AG04449 (cell line): Measurements from ENCODE around the gene EPB41.

ENCODE experiments used
- CTCF ChIA-PET: fragments of 350-600 bp; formaldehyde crosslinking; extraction: SDS; loops from one replicate; lab custom pipeline; 2021; ENCODE audit warnings: antibody characterized with exemption; lab: Yijun Ruan, JAX
- POLR2A ChIA-PET: fragments of 400-600, 350-600 bp; formaldehyde crosslinking; extraction: SDS; loops from one replicate; lab custom pipeline; 2020; ENCODE audit warnings: antibody characterized with exemption, inconsistent platforms; lab: Yijun Ruan, JAX
- DNase-seq: peaks from one replicate; pipeline ENCODE4 v3.0.0-alpha.2; 2010; ENCODE audit warnings: low read depth, low spot score
- H3K4me3 ChIP-seq: 2 replicates; pipeline ENCODE4 v1.5.1; 2011; ENCODE audit warnings: low read depth, mild to moderate bottlenecking, control low read depth, low read length
- TF ChIP-seq, protein P1 (sequence below): IDR thresholded peaks from one replicate; pipeline ENCODE4 v1.5.1; 2011; ENCODE audit warnings: mild to moderate bottlenecking, moderate library complexity, low read length, control low read depth, inconsistent platforms; ENCODE audit not compliant: insufficient read depth; ENCODE audit errors: missing control alignments

The EPB41 gene

DNA sequence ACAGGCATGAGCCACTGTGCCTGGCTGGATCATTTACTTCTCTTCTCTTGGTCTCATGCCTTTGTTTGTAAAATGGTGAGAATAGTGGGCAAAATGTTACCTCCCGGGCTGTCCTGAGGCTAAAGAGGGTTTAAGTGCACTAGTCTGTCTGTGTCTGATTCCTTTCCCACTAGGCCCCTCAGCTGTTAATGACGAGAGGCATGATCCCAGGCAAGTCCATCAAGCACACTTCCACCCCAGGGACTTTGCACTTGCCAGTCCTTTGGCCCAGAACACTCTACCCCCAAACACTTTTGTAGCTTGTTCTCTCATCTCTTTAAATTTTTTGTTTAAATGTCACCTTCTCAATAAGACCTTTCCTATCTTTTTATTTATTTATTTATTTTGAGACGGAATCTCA is 13.8 kb upstream of the EPB41 start:
- H3K4me3 ChIP-seq: no peak overlapping the region
- ChIA-PET CTCF (interaction anchor here (0.8 to 10.7 kb wide), 5 partner anchors 9 to 133 kb away, joined by 3 to 182 read pairs (median 4); no protein-coding TSS in a partner anchor), POLR2A (no interaction called here)
- TF ChIP-seq, protein P1, sequence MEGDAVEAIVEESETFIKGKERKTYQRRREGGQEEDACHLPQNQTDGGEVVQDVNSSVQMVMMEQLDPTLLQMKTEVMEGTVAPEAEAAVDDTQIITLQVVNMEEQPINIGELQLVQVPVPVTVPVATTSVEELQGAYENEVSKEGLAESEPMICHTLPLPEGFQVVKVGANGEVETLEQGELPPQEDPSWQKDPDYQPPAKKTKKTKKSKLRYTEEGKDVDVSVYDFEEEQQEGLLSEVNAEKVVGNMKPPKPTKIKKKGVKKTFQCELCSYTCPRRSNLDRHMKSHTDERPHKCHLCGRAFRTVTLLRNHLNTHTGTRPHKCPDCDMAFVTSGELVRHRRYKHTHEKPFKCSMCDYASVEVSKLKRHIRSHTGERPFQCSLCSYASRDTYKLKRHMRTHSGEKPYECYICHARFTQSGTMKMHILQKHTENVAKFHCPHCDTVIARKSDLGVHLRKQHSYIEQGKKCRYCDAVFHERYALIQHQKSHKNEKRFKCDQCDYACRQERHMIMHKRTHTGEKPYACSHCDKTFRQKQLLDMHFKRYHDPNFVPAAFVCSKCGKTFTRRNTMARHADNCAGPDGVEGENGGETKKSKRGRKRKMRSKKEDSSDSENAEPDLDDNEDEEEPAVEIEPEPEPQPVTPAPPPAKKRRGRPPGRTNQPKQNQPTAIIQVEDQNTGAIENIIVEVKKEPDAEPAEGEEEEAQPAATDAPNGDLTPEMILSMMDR: no peak
- DNase-seq: no peak

DNA sequence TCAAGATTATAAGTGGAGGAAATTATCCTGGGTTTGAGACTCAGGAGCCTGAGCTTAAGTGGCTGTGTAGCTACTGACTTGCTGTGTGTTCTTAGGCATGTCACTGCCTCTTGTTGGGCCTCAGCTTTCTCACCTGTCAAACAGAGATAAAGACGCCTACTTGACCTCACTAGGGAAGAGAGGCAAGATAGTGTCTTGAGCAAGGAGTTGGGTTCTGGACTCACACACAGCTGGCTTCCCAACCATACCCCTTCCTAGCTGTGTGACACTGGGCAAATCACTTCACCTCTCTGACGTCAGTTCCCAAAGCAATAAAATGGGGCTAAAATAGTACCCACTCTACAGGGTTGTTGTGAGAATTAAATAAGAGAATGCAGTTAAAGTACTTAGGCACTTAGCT is 11.6 kb upstream of the EPB41 start:
- TF ChIP-seq, protein P1: no peak
- no peak overlapping the region for H3K4me3 ChIP-seq
- ChIA-PET CTCF (interaction anchor here (0.8 to 4.4 kb wide), 4 partner anchors 9 to 132 kb away, joined by 4 to 31 read pairs (median 9); no protein-coding TSS in a partner anchor), POLR2A (interaction anchor here (0.6 kb wide), 1 partner anchor 70 kb away, joined by 3 read pairs; no protein-coding TSS in a partner anchor)
- DNase-seq: no peak

DNA sequence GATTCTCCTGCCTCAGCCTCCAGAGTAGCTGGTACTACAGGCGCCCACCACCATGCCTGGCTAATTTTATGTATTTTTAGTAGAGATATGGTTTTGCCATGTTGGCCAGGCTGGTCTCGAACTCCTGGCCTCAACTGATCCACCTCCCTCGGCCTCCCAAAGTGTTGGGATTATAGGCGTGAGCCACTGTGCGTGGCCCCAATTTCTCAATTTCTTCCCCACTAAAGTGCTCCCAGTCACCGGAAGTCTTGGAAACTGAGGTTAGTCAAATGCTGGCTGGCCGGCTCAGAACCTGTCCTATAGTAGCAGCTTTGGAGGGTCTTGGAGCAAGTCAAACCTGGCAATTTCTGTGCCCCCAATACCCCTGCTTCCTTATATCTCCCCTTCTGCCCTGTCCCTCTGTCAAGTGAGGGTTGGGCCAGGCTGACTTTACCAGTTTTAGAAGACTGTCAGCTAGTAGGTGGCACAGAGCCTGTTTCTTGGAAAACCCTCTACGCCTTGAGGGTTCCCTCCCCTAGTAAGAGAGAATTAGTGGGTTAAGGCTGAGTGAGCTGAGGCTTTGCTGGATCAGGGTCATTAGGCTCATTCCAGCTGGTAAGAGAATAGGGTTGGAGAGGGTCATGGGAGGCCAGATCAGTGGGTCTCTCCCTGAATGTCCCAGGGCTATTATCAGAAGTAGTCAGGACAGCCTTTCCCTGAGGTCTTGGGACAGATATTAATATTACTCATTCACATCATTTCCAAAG is 8.3 kb upstream of the EPB41 start:
- no peak for DNase-seq
- H3K4me3 ChIP-seq: no peak overlapping the region
- CTCF ChIA-PET: interaction anchor here (1.6 kb wide), 1 partner anchor 15 kb away, joined by 4 read pairs; no protein-coding TSS in a partner anchor
- POLR2A ChIA-PET: no interaction called here
- TF ChIP-seq, protein P1: no peak

DNA sequence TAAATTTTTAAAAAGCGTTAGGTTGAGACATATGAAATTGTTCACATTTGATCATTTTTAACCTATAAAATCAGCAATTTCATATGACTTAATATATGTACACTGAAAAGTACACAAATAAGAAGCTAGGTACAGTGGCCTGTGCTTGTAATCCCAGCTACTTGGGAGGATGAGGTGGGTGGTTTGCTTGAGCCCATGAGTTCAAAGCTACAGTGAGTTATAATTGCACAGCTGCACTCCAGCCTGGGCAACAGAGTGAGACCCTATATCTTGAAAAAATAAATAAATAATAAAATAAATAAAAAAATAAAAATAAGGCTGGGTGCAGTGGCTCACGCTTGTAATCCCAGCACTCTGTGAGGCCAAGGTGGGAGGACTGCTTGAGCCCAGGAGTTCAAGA is 5.2 kb upstream of the EPB41 start:
- DNase-seq: no peak
- TF ChIP-seq, protein P1: no peak
- CTCF ChIA-PET: interaction anchor here (0.8 to 1.8 kb wide), 2 partner anchors 21 to 124 kb away, joined by 4 to 5 read pairs; no protein-coding TSS in a partner anchor
- POLR2A ChIA-PET: no interaction called here
- no peak overlapping the region for H3K4me3 ChIP-seq

DNA sequence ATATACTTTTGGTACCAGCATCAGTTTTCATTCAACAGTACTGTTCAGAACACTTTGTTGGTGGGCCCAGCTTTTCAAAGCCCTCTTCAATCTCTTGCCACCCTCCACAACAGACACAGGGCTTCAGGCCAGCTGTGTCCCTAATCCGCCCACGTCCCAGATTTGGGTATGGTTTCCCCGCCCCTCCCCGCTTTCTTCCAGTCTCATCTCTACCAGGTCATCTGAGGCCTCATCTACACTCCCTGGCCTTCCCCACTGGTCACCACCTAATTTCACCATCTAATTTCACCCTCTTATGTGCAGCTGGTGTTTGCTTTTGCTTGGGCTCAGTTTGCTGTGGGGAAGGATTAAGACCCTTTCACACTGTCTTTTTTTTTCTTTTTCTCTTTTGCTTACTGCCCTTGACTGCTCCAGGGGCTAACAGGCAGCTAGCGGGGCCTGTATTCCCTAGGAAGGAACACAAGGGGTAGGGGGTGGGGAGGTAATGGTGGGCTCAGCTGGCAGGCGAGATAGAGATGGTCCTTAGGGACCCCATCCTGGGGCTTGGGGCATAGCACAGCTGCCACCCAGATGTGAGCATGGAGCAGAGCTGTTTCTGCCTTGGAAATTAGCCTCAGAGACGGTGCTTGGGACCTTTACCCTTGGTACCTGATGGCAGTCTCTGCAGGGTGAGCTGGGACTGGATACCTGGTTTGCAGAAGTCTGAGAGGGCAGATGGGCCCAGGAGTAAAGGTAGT is 3.8 kb upstream of the EPB41 start:
- CTCF ChIA-PET: interaction anchor here (1.8 kb wide), 1 partner anchor 122 kb away, joined by 5 read pairs; no protein-coding TSS in a partner anchor
- POLR2A ChIA-PET: no interaction called here
- TF ChIP-seq, protein P1: no peak
- H3K4me3 ChIP-seq: no peak overlapping the region
- DNase-seq: no peak

DNA sequence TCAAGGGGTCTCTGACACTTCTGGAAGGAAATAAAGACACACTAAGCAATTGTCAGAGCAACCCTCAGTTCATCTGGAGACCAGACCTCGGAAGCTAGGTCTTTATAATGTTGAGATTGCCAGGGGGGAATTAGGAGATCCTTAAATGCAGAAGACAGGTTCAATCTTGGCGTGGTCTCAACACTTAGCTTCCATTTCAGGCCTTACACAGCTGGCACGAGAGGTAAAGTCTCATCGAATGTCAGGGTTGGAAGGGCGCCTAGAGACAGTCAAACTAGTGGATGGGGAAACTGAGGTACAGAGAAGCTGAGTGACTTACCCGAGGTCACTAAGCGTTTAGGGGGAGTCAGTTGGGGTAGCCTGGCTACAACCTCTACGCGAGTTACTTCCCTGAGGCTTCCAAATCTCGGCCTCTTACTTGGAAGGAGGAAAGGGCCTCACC is 562 bp upstream of the EPB41 start:
- POLR2A ChIA-PET: no interaction called here
- no peak for DNase-seq
- TF ChIP-seq, protein P1: no peak
- CTCF ChIA-PET: interaction anchor here (0.9 to 1.9 kb wide), 7 partner anchors 14 to 290 kb away, joined by 3 to 8 read pairs (median 3); no protein-coding TSS in a partner anchor
- peak overlapping the region; percentile 69 for H3K4me3 ChIP-seq
